22Rv1 (cell line): ENCODE data around the gene TUBB8.

Source experiments
- H3K27ac ChIP-seq: fragments of 450-650 bp; 2 replicates; pipeline ENCODE4 v1.5.1; 2017
- CTCF ChIP-seq: fragments of 450-650 bp; IDR thresholded peaks from 2 replicates; pipeline ENCODE4 v1.5.1; 2017; ENCODE audit warnings: mild to moderate bottlenecking
- ZFX ChIP-seq: fragments of 450-650 bp; IDR thresholded peaks from 2 replicates; pipeline ENCODE4 v1.6.1; 2017; ENCODE audit warnings: antibody characterized with exemption, borderline replicate concordance

Gene TUBB8

DNA sequence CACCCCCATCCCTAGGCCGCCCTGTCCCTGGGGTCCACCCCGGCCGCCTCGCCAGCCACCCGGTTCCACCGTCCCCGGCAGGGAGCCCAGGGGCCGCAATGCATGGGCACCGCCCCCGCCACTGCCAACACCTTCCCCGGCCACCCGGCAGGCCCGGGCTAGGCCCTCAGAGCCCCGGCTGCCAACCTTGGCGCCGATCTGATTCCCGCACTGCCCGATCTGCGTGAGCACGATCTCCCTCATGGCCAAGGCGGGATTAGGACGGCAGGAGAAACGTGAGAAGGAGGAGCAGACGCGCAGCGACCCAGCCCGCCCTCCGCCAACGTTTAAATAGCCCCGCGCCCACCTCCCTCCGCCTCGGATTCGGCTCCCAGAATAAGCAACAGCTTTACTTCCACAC, at the start of gene TUBB8:
TUBB8 (minus strand) TSS at position 301 of the 400 bp plus-strand sequence; CDS start at position 243, 58 bp downstream.
- TF ChIP-seq CTCF (no peak), ZFX (no peak)
- H3K27ac ChIP-seq, result no peak within 1 kb of the TSS

DNA sequence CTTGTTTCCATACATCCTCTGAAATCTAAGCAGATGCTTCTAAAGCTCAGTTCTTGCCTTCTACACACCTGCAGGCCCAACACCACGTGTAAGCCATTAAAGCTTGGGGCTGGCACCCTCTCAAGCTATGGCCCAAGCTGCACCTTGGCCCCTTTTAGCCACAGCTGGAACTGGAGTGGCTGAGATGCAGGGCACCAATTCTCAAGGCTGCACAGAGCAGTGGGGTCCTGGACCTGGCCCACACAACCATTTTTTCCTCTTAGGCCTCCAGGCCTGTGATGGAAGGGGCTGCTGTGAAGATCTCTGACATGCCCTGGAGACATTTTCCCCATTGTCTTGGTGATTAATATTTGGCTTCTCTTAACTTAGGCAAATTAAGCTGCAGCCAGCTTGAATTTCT, 47.4 kb upstream of the TUBB8 start:
- no peak for TF ChIP-seq CTCF
- TF ChIP-seq ZFX, result no peak

GRCh38 chr10:95356-96115, 46.4 kb upstream of the TUBB8 start:
- H3K27ac ChIP-seq, result no peak overlapping the region
- TF ChIP-seq ZFX (no peak), CTCF (no peak)

More for the DNA sequence above, 47.4 kb upstream of the TUBB8 start:
- H3K27ac ChIP-seq, result no peak overlapping the region

- no peak overlapping the region for H3K27ac ChIP-seq
- no peak for TF ChIP-seq ZFX
- no peak for TF ChIP-seq CTCF
Observed at GRCh38 chr10:94613-95012, 45.5 kb upstream of the TUBB8 start.

GRCh38 chr10:92846-93245, 43.8 kb upstream of the TUBB8 start:
- 0 out of 2 replicates have a peak overlapping the region, but pooled peaks have one; percentile 7 for H3K27ac ChIP-seq
- TF ChIP-seq ZFX (no peak), CTCF (no peak)

DNA sequence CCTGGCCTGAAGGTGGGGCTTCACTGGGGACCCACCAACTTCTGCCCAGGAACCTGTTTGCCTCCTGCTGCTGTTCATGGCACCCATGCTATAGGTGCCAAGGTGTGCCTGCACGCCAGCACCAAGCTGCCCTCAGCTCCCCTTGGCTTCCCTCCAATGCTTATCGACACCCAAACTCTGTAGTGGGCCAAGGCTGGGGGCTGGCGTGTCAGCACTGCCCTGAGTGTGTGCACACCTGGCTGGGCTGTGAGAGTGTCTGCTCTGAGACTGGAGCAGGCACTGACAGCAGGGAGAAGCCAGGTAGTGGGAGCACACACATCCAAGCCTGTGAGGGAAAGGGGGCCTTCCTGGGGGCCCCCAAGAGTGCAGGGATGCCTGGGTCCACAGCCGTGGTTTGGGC, 43.1 kb upstream of the TUBB8 start:
- 0 out of 2 replicates have a peak overlapping the region, but pooled peaks have one; percentile 7 for H3K27ac ChIP-seq
- TF ChIP-seq ZFX, result no peak
- TF ChIP-seq CTCF, result no peak

GRCh38 chr10:91313-91712, 42.2 kb upstream of the TUBB8 start:
- no peak for TF ChIP-seq CTCF

More at GRCh38 chr10:91313-91712, 42.2 kb upstream of the TUBB8 start:
- H3K27ac ChIP-seq, result no peak overlapping the region
